ENCODE results near the gene JPH4. TPM values are rescaled to one million over a fixed set of nuclear protein-coding genes. Genes with fewer than 3 reads are reported as not detected.

Gene JPH4
- total and polyA plus RNA-seq, 12 donors = 0.42 to 35.8 (median 4.7) TPM

DNA sequence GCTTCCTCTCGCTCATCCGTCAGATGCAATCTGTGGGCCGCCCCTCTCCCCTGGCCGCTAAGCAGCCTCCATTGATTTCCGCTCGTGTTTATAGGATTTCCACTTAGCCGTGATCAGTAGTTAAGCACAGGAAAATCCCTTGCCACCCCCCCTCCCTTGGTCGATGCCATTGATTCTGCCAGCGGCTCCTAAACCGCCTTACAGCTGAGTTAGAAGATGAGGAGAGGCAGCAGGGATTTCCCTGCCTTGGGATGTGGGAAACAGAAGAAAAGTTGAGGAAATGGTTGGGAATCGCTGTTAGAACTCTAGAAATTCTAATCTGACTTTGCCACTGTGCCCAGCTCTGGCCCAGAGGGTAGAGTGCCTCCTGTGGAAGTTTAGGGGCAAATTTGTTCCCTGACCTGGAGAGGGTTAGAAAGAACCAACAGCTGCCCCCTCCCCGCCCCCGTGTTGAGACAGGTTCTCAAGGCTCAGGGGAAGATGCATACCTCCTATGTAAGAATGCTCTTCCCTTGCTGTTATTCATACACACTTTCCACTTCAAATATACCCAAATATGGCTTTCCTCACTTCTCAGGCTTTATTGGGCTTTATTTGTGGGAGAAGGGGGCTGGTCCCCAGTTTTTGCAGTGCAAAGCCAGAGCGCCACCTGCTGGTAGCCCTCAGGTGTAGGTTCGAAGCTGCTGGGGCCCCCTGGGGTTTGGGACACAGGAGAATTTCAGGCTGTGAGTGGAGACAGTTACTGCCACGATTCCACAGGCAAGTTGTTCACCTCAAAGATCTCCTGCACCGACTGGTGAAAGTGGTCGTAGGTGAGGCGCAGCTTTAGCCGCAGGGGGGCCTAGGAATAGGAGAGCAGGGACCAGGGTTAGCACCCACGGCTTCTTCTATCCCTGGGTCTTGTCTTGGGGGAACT is 19.3 kb downstream of the JPH4 start:
- DNase-seq = peak in 4 of 7 donors; percentile 56 to 74 (median 62)
- Histone ChIP-seq H3K9me3 (replicated peaks in 1 of 3) (no peaks in the 10 kb centered on the region), H3K4me3 (no peak overlapping the region), H3K4me1 (replicated peaks in 1 of 2) (peaks cover 19 to 22% of the 10 kb centered on the region in 2 donors), H3K36me3 (replicated peaks in 1 of 2) (peaks cover 0 to 47% of the 10 kb centered on the region in 2 donors), H3K27me3 (no peaks in the 10 kb centered on the region), H3K27ac (no peak overlapping the region)
- no peak for TF ChIP-seq POLR2A (IDR thresholded peaks at IDR 0.05)
- TF ChIP-seq, protein P1, sequence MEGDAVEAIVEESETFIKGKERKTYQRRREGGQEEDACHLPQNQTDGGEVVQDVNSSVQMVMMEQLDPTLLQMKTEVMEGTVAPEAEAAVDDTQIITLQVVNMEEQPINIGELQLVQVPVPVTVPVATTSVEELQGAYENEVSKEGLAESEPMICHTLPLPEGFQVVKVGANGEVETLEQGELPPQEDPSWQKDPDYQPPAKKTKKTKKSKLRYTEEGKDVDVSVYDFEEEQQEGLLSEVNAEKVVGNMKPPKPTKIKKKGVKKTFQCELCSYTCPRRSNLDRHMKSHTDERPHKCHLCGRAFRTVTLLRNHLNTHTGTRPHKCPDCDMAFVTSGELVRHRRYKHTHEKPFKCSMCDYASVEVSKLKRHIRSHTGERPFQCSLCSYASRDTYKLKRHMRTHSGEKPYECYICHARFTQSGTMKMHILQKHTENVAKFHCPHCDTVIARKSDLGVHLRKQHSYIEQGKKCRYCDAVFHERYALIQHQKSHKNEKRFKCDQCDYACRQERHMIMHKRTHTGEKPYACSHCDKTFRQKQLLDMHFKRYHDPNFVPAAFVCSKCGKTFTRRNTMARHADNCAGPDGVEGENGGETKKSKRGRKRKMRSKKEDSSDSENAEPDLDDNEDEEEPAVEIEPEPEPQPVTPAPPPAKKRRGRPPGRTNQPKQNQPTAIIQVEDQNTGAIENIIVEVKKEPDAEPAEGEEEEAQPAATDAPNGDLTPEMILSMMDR (IDR thresholded peaks at IDR 0.05) = peak; percentile 59 to 85 (median 76)
- 65 to 79% (median 76%) methylated on average over 19 to 21 of the region's 21 CpGs for WGBS, 4 donors
- intact Hi-C loops (cut with DNase I) = no loop called here

DNA sequence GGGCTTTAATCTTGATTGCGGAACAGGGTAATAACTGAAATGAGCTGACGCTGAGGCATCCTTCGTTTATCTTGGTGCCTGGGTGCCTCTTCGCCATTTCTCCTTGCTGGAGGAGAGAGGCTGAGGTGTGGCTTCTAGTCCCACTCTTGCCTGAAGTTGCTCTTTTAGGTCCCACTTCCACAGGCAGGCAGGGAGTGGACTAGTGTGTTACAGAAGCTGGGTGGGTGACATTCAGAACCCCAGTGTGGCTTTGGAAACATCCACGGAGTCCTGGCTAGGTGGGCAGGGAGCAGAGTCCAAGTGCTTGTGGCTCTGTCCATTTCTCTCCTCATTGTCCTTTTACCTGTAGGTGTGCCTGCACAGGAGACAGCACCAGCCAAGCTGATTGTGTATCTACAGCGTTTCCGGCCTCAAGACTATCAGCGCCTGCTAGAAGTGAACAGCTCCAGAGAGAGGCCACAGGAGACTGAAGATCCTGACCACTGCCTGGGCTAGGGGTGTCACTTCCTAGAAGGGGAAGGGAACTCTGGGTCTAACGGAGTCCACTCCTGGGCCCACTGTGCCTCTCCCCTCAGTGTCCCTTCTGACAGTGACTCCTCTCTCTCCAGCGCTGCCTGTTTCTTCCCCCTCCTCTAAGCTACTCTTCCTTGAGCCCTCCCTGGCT is 20.1 kb downstream of the JPH4 start:
- no peak overlapping the region for H3K4me3 ChIP-seq
- peaks cover 0 to 40% of the 10 kb centered on the region in 2 donors for H3K36me3 ChIP-seq (replicated peaks in 1 of 2)
- WGBS, 4 donors = 89 to 94% (median 90%) methylated on average over 10 of the region's 10 CpGs
- no peaks in the 10 kb centered on the region for H3K27me3 ChIP-seq
- H3K4me1 ChIP-seq (replicated peaks in 1 of 2) = peaks cover 19 to 22% of the 10 kb centered on the region in 2 donors
- no peak overlapping the region for H3K27ac ChIP-seq
- no peak for DNase-seq
- H3K9me3 ChIP-seq (replicated peaks in 1 of 3) = no peaks in the 10 kb centered on the region
- TF ChIP-seq, protein P1 (IDR thresholded peaks at IDR 0.05) = no peak
- no peak for TF ChIP-seq POLR2A (IDR thresholded peaks at IDR 0.05)
- intact Hi-C loops (cut with DNase I) = no loop called here

DNA sequence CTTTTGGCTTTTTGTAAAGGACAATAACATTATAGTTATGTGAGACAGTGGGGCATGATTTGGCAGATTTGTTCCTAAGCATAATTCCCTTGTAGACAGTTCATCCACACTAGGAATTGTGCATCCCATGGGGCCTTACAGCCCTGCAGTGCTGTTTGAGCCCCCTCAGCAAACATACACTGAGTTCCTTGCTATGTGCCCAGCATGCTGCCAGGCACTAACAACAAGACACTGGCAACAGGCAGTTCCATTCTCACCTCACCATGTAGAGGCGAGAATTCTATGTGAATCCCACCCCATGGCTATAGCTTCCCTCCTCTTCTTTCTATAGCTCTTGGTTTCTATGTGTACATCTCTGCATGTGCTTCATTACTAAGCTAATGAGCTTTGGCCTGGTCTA is 20.6 kb downstream of the JPH4 start:
- no peak overlapping the region for H3K27ac ChIP-seq
- peaks cover 0 to 40% of the 10 kb centered on the region in 2 donors for H3K36me3 ChIP-seq (replicated peaks in 1 of 2)
- DNase-seq = no peak
- peaks cover 16 to 22% of the 10 kb centered on the region in 2 donors for H3K4me1 ChIP-seq (replicated peaks in 1 of 2)
- intact Hi-C loops (cut with DNase I) = no loop called here
- H3K4me3 ChIP-seq = no peak overlapping the region
- 94 to 100% (median 98%) methylated on average over 1 of the region's 1 CpG for WGBS, 4 donors
- H3K27me3 ChIP-seq = no peaks in the 10 kb centered on the region
- no peaks in the 10 kb centered on the region for H3K9me3 ChIP-seq (replicated peaks in 1 of 3)
- TF ChIP-seq POLR2A (IDR thresholded peaks at IDR 0.05) = no peak
- TF ChIP-seq, protein P1 (IDR thresholded peaks at IDR 0.05) = no peak

DNA sequence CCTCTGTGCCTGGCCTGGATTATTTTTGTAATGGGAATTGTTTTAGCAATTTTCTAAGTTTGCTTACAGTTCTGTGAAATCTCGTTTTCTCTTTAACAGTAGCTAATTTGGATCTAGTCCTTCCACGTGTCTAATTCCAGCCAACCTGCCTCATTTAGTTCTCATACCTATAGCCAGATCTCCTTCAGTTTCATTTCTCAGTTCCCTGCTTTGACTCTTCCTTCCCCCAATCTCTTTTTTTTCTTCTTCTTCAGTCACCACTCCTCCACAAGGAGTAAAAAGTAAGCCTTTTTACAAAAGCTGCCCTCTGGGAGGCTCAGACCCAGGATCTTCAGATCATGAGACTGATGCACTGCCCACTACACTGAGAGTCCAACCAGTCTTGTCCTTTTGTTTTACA is 21.1 kb downstream of the JPH4 start:
- H3K9me3 ChIP-seq (replicated peaks in 1 of 3) = no peaks in the 10 kb centered on the region
- TF ChIP-seq POLR2A (IDR thresholded peaks at IDR 0.05) = no peak
- TF ChIP-seq, protein P1 (IDR thresholded peaks at IDR 0.05) = no peak
- intact Hi-C loops (cut with DNase I) = no loop called here
- H3K36me3 ChIP-seq (replicated peaks in 1 of 2) = peaks cover 0 to 40% of the 10 kb centered on the region in 2 donors
- 35 to 50% (median 47%) methylated on average over 2 of the region's 2 CpGs for WGBS, 4 donors
- no peak overlapping the region for H3K27ac ChIP-seq
- H3K4me3 ChIP-seq = no peak overlapping the region
- H3K4me1 ChIP-seq (replicated peaks in 1 of 2) = peaks cover 14 to 22% of the 10 kb centered on the region in 2 donors
- H3K27me3 ChIP-seq = no peaks in the 10 kb centered on the region
- DNase-seq = no peak
